ENCODE results near the gene PNKP. TPM values are rescaled to one million over a fixed set of nuclear protein-coding genes. Genes with fewer than 3 reads are reported as not detected.

The PNKP gene
- total RNA-seq, 2 experiments from 2014 or later, result 130 to 133 TPM

DNA sequence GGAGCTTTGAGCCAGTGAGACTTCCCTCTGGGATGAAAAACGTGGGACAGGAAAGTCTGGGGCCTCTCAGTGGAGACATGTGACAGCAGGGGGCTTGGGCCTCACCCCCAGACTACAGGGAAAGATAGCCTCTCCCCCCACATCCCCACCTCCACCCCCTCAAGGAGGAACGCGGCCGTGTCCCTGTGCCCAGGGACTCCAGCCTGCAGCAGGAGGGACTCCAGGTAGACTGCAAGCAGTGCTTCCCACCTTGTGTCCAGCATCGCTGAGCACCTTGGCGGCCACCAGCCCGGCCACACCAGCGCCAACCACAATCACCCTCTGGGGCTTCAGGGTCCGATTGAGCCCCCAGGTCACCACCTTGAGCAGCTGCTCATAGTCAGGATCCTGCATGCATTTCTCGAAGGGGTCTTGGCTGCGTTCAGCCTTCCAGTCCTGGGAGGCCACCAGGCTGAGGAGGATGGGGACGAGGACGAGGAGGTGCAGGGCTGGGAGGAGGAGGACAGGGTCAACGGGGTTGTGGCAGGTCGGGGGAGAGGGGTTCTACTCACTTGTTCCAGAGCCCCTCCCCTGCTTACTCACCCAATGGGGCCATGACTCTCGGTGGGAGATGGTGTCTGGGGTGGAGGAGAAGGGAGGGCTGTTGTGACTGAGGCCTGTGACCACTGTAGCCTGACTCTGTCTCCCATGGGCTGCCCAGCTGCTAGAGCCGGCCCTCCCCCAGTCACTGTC lies 28.4 kb upstream of the PNKP start:
- no peak for DNase-seq
- no peak overlapping the region for H3K4me3 Mint-ChIP-seq
- H3K27me3 Mint-ChIP-seq, result no peaks in the 10 kb centered on the region
- H3K9me3 Mint-ChIP-seq (ENCODE audit: low read depth), result no peaks in the 10 kb centered on the region
- peaks cover 30% of the 10 kb centered on the region for H3K4me1 Mint-ChIP-seq
- peak overlapping the region; percentile 87 for H3K27ac Mint-ChIP-seq
- CTCF ChIA-PET, result interaction anchor here (1.4 kb wide), 1 partner anchor 42 kb away, joined by 3 read pairs; no protein-coding TSS in a partner anchor
- ATAC-seq, result no peak
- no peaks in the 10 kb centered on the region for H3K36me3 Mint-ChIP-seq

DNA sequence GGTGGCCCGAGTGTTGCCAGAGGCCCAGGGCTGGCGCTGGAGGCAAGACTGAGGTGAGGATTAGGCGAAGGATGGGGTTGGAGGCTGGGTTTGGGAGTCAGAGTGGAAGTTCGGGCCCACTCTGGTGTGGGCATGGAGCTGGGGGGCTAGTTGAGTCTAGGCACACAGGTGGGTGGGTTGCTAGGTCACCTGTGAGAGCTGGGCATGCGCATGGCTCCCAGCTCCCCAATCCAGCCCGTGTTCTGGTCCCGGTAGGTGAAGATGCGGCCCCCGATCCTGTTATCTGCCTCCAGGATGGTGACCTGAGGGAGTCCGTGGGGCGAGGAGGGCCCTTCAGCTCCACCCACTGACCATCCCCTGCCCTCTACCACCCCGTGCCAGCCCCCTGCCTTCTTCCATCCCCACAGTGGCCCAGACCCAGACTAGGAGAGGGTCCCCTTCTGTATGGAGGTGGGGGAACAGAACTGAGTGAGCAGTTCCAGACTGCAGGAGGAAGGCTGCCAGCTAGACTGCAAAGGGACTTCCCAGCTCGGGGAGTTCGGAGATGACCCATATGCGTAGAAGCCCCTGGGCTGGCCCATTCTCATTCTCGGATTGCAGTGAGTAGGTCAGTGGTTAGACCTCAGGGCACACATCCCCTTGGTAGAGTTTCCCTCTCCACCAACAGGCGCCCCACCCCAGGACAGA lies 27.6 kb upstream of the PNKP start:
- no peaks in the 10 kb centered on the region for H3K9me3 Mint-ChIP-seq (ENCODE audit: low read depth)
- ATAC-seq (no peak), DNase-seq (no peak)
- no peak overlapping the region for H3K4me3 Mint-ChIP-seq
- H3K27me3 Mint-ChIP-seq, result no peaks in the 10 kb centered on the region
- H3K4me1 Mint-ChIP-seq, result peaks cover 34% of the 10 kb centered on the region
- CTCF ChIA-PET, result no interaction called here
- no peaks in the 10 kb centered on the region for H3K36me3 Mint-ChIP-seq
- H3K27ac Mint-ChIP-seq, result no peak overlapping the region

DNA sequence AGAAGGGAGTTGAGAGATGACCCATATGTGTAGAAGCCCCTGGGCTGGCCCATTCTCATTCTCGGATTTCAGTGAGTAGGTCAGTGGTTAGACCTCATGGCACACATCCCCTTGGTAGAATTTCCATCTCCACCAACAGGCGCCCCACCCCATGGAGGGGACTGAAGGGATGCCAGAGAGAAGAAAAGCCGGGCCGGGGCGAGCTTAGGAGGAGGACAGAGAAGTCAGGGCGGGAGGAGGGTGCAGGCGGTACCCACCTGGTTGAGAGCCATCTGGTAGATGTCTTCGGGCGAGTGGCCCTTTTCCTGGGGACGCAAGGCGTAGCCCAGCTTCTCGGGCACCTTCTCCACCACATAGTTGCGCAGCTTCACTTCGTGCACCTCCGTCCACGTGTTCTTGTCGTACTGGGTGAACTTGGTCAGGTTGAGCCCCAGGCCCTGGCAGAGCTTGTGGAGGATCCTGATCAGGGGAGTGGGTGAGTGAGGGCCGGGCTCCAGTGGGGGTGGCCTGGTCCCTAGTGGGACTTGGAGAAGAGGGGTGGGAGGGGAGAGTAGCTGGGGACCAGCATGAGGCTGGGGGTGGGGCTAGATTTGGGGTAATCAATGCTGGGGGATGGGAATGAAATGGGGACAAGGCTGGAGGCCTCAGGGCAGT lies 26.8 kb upstream of the PNKP start:
- CTCF ChIA-PET, result interaction anchor here (1.6 kb wide), 1 partner anchor 9 kb away, joined by 3 read pairs; no protein-coding TSS in a partner anchor
- Mint-ChIP-seq H3K4me3 (no peak overlapping the region), H3K27ac (no peak overlapping the region), H3K27me3 (no peaks in the 10 kb centered on the region), H3K4me1 (peaks cover 37% of the 10 kb centered on the region), H3K36me3 (no peaks in the 10 kb centered on the region), H3K9me3 (ENCODE audit: low read depth) (no peaks in the 10 kb centered on the region)
- DNase-seq (no peak), ATAC-seq (no peak)

DNA sequence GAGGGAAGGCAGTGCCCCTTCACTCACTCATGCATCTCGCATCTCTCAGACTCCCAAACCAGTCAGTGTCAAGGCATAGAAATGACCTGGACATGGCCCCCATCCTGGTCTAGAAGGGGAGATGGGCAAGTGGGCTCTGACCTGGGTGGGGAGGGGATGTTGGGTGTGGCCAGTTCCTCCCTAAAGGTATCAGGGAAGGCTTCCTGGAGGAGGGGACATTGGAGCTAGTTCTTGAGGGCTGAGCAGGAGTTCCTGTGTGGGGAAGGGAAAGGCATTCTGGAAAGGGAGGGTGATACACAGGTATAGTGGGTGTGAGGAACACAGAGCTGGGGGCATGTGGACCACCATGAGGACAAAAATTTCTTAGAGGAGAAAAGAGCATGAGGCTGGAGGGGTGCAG lies 25.3 kb upstream of the PNKP start:
- ATAC-seq (no peak), DNase-seq (no peak)
- CTCF ChIA-PET, result interaction anchor here (1.6 kb wide), 1 partner anchor 8 kb away, joined by 3 read pairs; no protein-coding TSS in a partner anchor
- Mint-ChIP-seq H3K27me3 (no peaks in the 10 kb centered on the region), H3K36me3 (no peaks in the 10 kb centered on the region), H3K4me3 (no peak overlapping the region), H3K9me3 (ENCODE audit: low read depth) (no peaks in the 10 kb centered on the region), H3K4me1 (peaks cover 34% of the 10 kb centered on the region), H3K27ac (no peak overlapping the region)

DNA sequence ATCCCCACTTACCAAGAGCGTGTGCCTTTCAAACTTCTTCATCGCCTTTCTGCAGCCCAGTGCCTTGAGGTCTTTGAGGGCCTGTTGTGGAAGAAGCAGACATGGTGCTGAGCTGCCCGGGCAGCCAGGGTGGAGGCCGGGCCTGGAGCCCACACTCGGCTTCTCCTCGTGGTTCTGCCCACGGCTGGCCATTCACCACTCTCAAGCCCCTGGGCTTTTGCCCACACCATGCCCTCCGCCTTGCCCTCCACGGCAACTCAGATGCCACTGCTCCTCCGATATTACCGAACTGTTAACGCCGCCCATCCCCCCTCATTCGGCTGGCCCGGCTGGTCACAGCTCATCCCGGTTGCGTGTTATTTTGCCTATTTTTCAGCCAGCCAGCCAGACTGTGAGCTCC lies 24.0 kb upstream of the PNKP start:
- Mint-ChIP-seq H3K9me3 (ENCODE audit: low read depth) (no peaks in the 10 kb centered on the region), H3K27me3 (no peaks in the 10 kb centered on the region), H3K36me3 (no peaks in the 10 kb centered on the region), H3K27ac (no peak overlapping the region), H3K4me1 (peaks cover 21% of the 10 kb centered on the region), H3K4me3 (no peak overlapping the region)
- no peak for DNase-seq
- CTCF ChIA-PET, result interaction anchor here (0.7 kb wide), 2 partner anchors 211 to 434 kb away, joined by 3 read pairs; no protein-coding TSS in a partner anchor
- ATAC-seq, result no peak

DNA sequence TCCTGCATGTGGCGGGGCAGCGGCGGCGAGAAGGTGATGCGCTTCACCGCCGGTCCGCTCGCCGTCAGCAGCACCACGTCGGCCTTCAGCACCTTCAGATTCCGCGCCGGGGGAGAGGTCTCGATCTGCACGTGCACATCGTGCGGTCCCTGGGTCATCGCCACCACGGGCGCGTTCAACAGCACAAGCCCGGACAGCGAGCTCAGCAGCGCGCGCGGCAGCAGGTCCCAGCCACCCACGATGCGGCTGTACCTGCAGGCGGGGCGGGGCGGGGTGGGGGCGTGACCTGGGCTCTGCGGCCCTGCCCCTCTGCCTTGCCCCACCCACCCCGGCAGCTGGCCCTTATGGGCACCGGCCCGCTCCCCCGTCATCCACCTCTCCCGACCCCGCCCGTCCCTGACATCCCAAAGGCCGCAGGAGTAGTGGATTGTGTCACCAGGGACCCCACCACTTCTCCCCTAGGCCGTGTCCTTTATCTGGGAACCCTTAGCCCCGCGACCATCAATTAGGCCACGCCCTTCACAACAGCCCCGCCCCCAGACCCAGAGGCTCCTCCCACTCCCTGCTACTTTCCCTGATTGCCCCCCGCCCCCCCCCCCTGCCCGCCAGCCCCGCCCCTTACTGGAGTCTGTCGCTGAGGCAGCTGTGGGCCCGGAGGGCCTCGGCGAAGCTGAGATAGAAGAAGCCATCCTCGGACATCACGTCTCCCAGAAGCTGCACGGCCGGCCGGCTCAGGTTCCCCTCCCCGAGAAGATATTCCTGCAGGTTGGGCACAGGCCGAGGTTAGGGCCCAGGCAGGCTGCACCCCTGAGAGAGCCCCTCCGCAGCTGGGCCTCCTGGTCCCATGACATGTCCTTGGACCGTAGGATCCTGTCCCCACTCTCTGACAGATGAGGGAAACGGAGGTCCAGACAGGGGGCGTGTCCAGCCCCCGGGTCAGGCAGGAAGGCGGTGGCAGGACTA lies 23.3 kb upstream of the PNKP start:
- peak; percentile 75 for DNase-seq
- peak; percentile 91 for ATAC-seq
- CTCF ChIA-PET, result interaction anchor here (0.8 to 2.2 kb wide), 9 partner anchors 9 to 246 kb away, joined by 3 to 11 read pairs (median 5); partner anchors contain the start of genes FUZ and NUP62
- Mint-ChIP-seq H3K36me3 (no peaks in the 10 kb centered on the region), H3K9me3 (ENCODE audit: low read depth) (no peaks in the 10 kb centered on the region), H3K4me1 (peaks cover 14% of the 10 kb centered on the region), H3K4me3 (peak overlapping the region; percentile 71), H3K27me3 (no peaks in the 10 kb centered on the region), H3K27ac (peak overlapping the region; percentile 43)

DNA sequence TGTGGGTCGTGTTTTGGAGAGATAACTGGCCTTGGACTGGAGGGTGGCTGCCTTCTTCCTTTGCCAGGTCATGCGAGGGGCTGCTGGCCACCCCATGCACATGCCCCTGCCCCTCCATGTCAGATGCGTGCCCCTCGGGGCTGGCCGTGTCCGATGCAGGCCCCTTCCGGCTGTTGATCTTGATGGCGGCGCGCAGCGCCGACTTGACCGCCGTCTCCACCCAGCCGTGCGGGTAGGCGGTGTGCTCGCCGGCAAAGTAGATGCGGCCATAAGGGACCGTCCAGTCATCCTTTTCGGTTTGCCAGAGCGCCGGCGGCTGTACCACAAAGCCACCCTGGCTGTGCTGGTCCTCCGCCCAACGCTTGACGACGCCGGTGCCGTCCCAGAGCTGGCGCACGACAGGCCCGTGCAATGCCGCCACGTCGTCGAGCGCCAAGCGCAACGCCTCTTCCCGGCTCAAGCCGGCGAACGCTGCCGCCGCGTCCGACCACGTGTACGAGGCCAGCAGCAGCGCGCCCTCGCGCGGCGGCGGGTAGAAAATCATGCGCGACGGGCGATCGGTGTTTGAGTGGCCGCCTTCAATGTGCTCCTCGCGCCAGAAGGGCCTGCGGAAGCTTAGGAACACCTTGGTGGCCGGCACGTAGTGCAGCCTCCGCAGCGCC lies 22.4 kb upstream of the PNKP start:
- ATAC-seq, result peak; percentile 77
- Mint-ChIP-seq H3K27ac (peak overlapping the region; percentile 43), H3K4me1 (peaks cover 7% of the 10 kb centered on the region)

DNA sequence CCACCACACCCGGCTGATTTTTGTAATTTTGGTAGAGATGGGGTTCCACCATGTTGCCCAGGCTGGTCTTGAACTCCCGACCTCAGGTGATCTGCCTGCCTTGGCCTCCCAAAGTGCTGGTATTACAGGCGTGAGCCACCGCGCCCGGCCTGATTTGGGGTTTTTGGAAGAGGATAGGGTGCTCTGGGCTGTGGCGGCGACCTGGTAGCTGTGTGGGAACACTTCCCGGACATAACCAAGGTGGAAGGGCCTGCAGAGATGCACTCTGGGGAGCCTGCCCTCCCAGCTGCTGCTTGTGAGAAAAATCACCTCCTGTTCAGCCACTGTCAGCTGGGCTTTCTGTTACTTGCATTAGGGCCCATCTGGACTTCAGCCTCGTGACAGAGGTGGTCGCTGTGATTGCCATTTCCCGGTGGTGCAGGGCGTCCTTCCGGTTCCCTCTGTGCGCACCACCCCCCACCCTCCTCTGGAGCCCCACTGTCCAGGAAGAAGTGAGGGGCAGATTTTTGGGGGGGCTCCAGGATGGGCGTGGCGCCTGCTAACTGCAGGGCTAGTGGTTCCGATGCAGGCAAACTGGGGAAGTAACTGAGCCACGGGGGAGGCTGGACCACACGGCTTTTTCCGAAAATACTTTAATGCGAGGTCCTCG lies 21.8 kb upstream of the PNKP start:
- Mint-ChIP-seq H3K36me3 (peaks cover 2% of the 10 kb centered on the region), H3K9me3 (ENCODE audit: low read depth) (no peaks in the 10 kb centered on the region), H3K4me3 (no peak overlapping the region), H3K27ac (no peak overlapping the region), H3K4me1 (peaks cover 7% of the 10 kb centered on the region), H3K27me3 (no peaks in the 10 kb centered on the region)
- DNase-seq (no peak), ATAC-seq (no peak)
- CTCF ChIA-PET, result interaction anchor here (1.2 to 2.2 kb wide), 5 partner anchors 8 to 247 kb away, joined by 3 to 11 read pairs (median 5); no protein-coding TSS in a partner anchor

More for the DNA sequence above, 22.4 kb upstream of the PNKP start:
- DNase-seq, result peak; percentile 83
- Mint-ChIP-seq H3K27me3 (no peaks in the 10 kb centered on the region), H3K36me3 (no peaks in the 10 kb centered on the region), H3K4me3 (peak overlapping the region; percentile 71), H3K9me3 (ENCODE audit: low read depth) (no peaks in the 10 kb centered on the region)
- CTCF ChIA-PET, result interaction anchor here (0.8 to 2.2 kb wide), 10 partner anchors 8 to 246 kb away, joined by 3 to 11 read pairs (median 4); partner anchors contain the start of genes FUZ and NUP62

DNA sequence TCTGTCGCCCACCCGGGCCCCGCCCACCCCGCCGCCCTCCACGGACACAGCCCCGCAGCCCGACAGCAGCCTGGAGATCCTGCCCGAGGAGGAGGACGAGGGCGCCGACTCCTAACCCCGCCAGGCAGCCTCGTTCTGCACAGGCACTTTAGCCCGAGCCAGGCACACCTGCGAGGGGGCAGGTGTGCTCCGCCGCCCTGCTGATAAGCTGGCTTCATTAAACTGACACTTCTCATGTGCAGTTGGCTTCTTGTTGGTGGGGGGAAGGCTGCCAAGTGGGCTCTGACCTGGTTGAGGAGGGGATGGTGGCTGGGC lies 21.1 kb upstream of the PNKP start:
- ATAC-seq (no peak), DNase-seq (no peak)
- Mint-ChIP-seq H3K4me3 (no peak overlapping the region), H3K4me1 (peaks cover 7% of the 10 kb centered on the region), H3K27me3 (no peaks in the 10 kb centered on the region), H3K9me3 (ENCODE audit: low read depth) (no peaks in the 10 kb centered on the region), H3K36me3 (peaks cover 2% of the 10 kb centered on the region), H3K27ac (no peak overlapping the region)
- CTCF ChIA-PET, result interaction anchor here (1.2 kb wide), 1 partner anchor 248 kb away, joined by 3 read pairs; no protein-coding TSS in a partner anchor

DNA sequence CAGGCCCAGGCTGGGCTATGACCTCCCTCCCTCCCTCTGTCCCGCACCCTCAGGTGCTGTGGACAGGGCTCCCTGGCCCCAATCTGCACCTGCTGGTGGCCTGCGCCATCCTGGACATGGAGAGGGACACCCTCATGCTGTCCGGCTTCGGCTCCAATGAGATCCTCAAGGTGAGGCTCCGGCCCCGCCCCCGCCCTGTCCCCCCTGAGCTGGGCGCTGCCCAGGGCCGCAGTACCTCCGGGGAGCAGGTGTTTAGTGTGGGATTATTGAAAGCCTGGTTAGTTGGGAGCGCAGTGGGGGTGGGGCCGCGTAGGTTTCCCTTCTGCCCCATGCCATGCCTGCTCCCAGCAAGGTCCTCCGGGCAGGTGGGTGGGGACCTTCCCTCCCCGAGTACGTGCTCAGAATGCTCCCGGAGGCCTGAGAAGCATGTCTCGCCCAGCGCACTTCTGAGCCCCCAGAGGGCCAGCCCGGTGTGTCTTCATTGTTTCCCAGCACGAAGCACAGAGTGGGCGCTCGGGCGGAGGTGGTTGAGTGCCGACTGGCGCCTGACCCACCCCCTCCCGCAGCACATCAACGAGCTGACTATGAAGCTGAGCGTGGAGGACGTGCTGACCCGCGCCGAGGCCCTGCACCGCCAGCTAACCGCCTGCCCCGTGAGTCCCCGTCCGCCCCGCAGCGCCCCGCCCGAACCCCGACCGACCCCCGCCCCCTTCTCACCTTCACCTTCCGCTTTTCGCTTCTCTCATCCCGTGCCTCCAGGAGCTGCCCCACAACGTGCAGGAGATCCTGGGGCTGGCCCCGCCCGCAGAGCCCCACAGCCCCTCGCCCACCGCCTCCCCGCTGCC lies 20.5 kb upstream of the PNKP start:
- no peak for DNase-seq
- CTCF ChIA-PET, result no interaction called here
- peaks cover 7% of the 10 kb centered on the region for H3K4me1 Mint-ChIP-seq
- no peaks in the 10 kb centered on the region for H3K9me3 Mint-ChIP-seq (ENCODE audit: low read depth)
- peaks cover 7% of the 10 kb centered on the region for H3K36me3 Mint-ChIP-seq
- H3K27me3 Mint-ChIP-seq, result no peaks in the 10 kb centered on the region
- H3K4me3 Mint-ChIP-seq, result no peak overlapping the region
- no peak for ATAC-seq
- H3K27ac Mint-ChIP-seq, result no peak overlapping the region

DNA sequence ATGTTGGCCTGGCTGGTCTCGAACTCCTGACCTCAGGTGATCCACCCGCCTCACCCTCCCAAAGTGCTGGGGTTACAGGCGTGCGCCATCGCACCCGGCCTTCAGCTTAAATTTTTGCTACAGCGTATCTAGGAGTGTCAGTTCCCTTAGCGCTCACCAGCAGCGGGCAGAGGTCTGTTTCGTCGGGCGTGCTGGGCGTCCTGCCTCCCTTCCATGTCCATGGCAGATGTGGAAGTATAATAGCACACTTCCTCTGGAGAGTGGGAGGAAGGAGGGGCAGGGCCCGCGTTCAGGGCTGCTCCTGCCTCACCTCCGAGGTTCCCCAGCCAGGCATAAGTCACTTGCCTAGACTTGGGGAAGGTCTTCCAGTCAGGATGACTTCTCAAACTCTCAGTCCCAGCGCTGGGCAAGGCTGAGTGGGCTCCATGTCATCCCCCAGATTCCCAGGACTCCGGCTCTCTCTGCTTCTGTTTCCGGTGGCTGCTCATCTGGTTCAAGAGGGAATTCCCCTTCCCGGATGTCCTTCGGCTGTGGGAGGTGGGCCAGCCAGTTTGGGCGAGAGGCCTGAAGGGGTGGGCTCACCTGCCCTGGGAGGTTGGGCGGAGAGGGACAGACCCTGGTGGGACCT lies 19.8 kb upstream of the PNKP start:
- Mint-ChIP-seq H3K36me3 (peaks cover 7% of the 10 kb centered on the region), H3K9me3 (ENCODE audit: low read depth) (no peaks in the 10 kb centered on the region), H3K27ac (no peak overlapping the region), H3K4me3 (no peak overlapping the region), H3K4me1 (peaks cover 7% of the 10 kb centered on the region), H3K27me3 (no peaks in the 10 kb centered on the region)
- CTCF ChIA-PET, result no interaction called here
- DNase-seq (no peak), ATAC-seq (no peak)

Data from activated CD8-positive, alpha-beta memory T cell treated with anti-CD3 and anti-CD28 coated beads, Interleukin-2, amount 10 ng/mL, durations not matched to agents 7 days and 5 days (primary cell).